HG03097 (cell line): ENCODE measurements around the gene IFT172.
"Not testable (repeated sequence)": the region's sequence is repeated elsewhere in the genome, so short reads cannot be mapped to it uniquely, and the experiment has no call there.

Experiments
- ATAC-seq: cut with Tn5 transposase; IDR thresholded peaks from one replicate; pipeline ENCODE4 v1.9.1; 2021; ENCODE audit not compliant: unreplicated experiment, low FRiP score

The IFT172 gene

DNA sequence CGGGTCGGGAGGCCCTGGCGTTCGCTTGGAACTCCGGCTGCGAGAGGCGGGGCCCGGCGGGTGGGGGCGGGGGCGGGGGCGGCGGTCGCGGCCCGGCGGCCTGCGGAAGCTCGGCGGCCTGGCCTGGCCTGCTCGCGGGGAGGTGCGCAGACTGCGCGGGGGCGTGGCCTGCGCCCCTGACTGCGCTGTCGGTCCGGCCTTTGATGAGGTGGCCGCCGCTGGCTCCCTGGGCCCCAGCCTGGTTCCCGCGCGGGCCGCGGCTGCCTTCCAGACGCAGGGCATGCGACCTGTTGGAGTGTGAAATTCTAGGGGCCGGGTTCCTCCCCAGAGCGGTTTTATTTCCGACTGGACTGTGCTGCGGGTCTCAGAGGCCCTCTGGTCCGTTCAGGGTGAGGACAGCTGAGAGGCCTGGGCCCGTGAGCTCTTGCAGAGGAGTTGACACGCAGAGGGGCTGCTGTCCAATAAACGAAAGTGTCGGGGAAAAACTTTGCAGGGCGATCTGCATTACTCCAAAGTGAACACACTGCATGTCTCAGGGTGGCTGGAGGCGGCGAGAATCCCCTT lies 60.5 kb downstream of the IFT172 start:
- ATAC-seq = peak; percentile 65

DNA sequence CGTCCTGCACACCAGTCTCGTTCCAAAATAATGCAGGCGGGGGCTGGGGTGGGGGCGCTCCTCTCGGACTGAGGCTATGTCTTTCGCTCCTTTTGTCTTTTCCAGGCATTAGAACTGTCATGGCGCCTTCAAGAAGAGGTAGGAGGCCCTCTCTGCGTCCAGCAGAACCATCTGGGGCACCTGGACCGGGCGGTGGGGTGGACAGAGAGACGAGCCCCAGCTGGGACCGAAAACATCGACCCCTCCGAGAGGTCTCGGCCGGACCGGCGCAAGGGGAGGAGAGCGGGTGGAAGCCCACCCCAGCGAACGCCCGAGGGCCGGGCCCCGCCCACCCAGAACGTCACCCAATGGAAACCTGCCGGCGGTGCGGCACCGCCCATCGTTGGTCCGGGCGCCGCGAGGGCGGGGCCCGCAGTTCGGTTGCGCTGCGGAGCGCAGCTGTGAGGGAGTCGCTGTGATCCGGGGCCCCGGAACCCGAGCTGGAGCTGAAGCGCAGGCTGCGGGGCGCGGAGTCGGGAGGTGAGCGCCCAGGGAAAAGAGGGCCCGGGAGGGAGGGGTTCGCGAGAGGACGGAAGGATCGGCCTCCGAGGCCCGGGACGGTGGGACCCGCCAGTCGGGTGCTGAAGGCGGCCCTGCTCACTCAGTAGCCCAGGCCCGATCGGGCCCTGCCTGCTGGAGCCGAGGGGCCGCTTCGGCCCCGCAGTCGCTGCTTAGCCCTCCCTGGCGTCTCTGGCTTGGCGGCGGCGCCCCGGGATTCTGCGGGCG lies 61.1 kb downstream of the IFT172 start, which contains the start of gene NRBP1:
Gene NRBP1 (plus strand): TSS at position 419 of the 765 bp plus-strand sequence. CDS start 4,643 bp downstream, outside the sequence.
- peak; percentile 93 for ATAC-seq

DNA sequence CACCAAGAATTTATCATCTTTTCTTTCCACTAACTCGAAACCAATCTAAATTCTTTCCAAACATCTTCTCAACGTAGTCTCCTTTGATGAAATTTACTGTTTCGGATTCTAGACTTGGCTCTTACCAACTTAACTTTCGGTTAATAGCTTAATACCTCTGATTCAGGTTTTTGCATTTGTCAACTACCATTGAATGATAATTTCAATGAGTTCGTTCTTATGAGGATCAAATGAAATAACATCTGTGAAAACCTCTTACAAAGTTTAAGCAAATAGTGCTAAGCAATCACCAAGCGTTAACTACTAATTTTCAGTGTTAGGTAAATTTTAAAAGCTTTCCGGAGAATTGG lies 61.7 kb downstream of the IFT172 start:
- no peak for ATAC-seq

DNA sequence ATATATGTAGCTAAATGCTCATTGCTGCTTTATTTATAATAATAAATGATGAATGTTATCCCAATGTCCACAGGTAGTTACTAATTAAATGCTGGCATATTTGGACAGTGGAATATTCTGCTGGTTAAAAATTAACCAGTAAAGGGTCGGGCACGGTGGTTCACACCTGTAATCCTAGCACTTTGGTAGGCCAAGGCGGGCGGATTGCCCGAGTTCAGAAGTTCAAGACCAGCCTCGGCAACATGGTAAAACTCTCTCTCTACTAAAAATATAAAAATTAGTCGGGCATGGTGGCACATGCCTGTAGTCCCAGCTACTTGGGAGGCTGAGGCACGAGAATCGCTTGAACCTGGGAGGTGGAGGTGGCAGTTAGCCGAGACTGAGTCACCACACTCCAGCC lies 64.5 kb downstream of the IFT172 start:
- ATAC-seq = not testable (repeated sequence)

DNA sequence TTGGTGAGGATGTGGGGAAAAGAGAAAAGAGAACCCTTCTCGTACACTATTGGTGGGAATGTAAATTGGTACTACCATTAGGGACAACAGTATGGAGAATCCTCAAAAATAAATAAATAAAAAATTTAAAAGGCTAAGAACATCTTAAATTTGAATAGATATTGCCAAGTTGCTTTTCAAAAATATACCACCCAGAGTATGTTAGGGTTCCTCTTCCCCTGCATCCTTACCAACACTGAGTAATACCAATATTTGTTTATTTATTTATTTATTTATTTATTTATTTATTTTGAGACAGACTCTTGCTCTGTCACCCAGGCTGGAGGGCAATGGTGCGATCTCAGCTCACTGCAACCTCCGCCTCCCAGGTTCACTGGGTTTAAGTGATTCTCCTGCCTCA lies 66.6 kb downstream of the IFT172 start:
- no peak for ATAC-seq

DNA sequence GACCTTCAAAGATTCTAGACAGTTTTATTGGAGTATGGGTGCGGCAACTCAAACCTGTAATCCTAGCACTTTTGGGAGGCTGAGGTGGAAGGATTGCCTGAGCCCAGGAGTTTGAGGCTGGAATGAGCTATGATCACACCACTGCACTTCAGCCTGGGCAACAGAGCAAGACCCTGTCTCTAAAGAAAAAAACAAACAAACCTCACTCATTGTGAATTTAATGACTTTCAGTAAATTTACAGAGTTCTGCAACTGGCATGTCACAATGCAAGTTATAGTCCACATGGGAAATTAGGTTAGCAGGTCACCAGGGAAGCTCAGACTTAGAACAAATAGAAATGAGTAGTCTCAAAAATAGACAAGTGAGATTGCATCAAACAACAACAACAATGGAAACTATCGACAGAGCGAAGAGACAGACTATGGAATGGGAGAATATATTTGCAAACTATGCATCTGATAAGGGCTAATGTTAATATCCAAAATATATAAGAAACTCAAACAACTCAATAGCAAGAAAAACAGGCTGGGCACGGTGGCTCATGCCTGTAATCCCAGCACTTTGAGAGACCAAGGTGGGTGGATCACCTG lies 67.8 kb downstream of the IFT172 start:
- ATAC-seq = no peak

DNA sequence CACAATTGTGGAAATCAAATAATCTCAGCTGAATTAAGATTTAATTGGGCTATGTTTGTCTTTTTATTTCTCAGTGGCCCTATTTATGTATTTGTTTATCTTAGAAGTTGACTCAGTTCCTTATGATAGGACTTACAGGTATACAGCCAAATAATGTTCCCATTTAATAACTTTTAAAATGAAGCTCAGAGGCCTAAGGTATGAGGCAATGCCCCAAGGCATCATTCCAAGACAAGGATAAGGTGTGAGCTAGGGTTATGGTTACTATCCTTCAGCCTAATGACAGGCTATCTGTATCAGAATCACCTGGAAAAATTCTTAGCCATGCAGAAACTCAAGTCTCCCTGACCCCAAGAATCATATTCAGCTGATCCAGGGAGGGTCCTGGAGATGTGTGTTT lies 68.5 kb downstream of the IFT172 start:
- no peak for ATAC-seq

DNA sequence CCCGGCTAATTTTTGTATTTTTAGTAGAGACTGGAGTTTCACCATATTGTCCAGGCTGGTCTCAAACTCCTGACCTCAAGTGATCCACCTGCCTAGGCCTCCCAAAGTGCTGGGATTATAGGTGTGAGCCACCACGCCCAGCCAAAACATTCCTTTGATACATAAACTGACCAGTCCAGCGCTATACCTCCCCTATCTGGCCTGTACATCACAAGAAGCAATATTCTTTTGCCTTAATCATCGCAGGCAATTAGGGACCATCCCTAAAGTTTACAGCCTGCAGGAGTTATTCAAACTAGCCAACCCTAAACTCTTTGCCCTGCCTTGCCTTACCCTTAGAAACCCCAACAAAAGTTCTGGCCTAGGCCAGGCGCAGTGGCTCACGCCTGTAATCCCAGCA lies 73.4 kb downstream of the IFT172 start:
- ATAC-seq = no peak

DNA sequence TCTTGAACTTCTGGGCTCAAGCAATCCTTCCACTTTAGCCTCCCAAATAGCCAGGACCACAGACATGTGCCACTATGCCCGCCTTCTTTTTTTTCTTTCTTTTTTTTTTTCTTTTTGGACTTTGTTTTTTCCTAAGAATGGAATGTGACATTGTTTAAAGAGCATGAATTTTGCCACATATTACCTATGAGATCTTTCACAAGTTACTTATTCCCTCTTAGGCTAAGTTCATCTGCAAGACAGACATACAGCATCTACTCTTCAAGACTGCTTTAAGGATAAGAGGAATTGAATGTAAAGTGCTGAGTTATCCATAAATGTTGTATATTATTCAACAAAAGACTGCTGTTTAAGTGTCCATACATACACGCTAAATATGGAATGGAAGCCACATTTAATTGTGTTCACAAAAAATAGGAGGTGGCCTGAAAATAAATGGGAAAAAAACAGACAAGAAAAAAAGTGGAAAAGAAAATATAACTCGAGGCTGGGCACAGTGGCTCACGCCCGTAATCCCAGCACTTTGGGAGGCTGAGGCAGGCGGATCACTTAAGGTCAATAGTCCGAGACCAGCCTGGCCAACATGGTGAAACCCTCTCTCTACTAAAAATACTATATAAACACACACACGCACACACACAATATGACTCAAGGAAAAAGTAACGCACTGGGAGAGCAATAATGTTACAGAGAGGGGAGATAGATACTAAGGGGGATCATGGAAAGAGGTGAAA lies 77.0 kb downstream of the IFT172 start:
- ATAC-seq = no peak

DNA sequence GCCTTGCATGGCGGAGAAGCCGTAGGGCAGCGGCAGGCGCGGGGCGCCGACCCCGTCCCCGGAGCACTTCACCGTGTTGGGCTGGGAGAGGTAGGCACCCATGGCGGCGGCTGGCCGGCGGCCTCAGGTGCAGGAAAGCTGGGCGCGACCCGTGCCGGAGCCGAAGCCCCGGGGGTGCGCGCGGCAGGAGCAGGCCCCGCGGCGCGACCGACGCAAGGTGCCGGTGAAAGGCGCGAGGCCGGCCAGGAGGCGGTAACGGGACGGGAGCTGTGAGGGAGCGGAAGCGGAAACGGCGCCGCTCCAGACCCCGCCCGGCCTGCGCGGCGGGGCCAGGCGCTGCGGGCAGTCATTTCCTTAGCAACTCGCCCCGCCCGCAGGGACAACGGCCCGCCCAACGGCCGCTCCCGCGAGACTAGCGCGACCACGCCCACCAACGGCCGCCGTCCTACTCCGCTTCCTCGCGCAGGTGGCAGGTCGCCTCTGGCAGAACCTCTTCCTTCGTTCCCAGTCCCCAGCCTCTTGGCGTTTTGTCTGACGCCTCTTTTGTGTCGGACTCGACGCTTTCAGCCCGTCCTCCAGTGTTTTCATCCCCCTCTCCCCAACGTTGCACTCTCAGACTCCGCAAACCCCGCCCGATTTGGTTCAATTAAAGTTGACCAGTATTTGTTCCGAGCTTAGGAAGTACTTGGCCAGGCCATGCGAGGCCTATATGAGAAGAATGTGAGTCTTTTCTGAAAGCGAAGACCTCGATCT lies 80.0 kb downstream of the IFT172 start, which contains the start of gene PPM1G:
Gene PPM1G (minus strand): TSS at position 271 of the 753 bp plus-strand sequence. CDS start 169 bp downstream, at position 102.
- ATAC-seq = peak; percentile 92

DNA sequence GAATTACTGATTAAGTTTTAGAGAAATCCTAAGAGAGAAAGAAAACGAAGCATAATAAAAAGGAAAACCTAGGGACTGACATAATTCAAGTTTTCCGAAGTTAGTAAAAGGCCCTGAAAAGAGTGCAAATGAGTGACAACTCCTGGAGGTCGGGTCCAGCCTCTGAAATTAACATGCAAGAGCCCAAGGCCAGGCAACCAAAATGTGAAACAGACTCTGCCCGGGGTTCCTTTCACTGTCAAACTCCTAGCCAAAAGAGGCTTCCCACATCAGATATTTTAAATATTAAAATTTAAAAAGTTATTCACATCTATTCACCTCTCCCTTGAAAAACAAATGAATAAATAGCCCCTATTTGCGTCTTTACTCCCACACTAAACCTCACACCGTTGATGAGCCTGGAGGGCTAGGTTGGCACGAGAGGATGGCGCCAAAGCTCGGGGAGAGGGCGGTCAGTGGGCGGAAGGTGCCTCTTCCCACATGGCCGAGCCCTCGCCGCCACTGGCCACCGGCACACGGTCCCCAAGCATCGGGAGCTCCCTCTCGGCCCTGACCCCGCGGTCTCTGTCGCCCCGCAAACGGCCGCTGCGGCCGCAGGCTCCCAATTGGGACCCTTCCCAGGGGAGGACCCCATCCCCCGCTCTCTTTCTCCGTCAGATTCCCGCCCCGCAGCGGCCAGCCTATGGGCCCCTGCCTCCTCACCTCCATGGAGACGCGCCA lies 80.8 kb downstream of the IFT172 start:
- peak; percentile 33 for ATAC-seq

DNA sequence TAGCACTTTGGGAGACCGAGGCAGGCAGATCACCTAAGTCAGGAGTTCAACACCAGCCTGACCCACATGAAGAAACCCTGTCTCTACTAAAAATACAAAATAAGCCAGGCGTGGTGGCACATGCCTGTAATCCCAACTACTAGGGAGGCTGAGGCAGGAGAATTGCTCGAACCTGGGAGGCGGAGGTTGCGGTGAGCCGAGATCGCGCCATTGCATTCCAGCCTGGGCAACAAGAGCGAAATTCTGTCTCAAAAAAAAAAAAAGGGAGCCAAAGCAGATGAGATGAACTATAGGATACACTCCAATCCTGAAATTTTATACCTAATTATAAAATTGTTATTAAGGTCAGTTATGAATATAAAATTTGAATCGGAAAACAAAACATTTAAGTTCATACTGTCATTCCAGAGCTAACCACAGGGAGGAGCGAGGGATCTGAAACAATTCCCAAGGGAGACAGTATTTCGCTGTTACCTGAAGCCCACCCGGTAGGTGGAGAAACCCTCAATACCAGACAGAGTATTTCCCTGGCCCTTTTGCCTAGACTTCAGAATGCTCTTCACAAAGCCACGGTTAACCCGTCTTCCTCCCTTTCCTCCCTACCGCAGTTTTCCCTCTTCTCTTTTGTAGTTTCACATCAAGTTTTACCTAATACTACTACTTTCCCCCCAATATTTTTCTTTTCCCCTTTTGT lies 81.6 kb downstream of the IFT172 start:
- no peak for ATAC-seq

DNA sequence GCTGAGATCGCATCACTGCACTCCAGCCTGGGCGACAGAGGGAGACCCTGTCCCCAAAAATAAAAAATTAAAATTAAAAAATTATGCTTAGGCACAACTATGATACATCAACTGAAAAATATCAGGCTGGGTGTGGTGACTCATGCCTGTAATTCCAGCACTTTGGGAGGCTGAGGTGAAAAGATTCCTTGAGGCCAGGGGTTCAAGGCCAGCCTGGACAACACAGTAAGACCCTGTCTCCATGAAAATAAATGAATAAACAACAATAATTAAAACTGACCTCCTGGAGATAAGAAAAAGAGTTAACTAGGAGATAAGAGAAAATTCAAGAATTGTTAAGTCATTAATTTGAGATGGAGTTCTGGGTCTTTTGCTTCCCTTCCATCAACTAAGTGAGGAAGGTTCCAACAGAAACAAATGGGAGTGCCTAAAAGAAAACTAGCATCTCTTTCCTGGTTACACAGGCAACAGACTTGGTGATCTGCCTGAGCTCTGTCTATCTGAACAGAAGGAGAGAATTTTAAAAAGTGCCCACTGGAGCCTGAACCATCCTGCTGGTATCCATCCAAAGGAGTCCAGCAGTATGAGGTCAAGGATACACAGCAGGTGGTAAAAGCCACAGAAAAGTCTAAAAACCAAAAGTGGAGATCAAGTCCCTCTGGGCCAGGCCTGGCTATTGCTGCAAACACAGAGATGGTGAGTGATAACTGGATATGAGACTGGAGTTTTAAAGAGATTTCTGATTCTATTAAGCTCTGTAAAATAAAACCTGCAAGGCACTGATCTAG lies 89.0 kb downstream of the IFT172 start:
- ATAC-seq = no peak

DNA sequence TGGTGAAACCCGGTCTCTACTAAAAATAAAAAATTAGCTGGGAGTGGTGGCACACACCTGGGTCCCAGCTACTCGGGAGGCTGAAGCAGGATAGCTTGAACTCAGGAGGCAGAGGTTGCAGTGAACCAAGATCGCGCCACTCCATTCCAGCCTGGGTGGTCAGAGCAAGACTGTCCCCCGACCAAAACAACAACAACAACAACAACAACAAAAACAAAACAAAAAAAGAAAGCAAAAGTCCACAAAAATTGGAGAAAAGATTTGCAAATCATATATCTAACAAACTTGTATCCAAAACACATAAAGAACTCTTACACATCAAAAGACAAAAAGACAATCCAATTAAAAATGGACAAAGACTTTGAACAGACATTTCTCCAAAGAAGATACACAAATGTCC lies 90.6 kb downstream of the IFT172 start:
- no peak for ATAC-seq
